SH-SY5Y (cell line): ENCODE data around the gene GSTA4.

ENCODE experiments used
- GATA2 ChIP-seq: IDR thresholded peaks from 2 replicates; pipeline ENCODE4 v1.6.1; 2011; ENCODE audit warnings: mild to moderate bottlenecking, low read depth, low read length
- GATA3 ChIP-seq: IDR thresholded peaks from 2 replicates; pipeline ENCODE4 v1.6.1; 2011; ENCODE audit warnings: low read depth, mild to moderate bottlenecking, low read length, moderate library complexity

- no peak for TF ChIP-seq GATA3
- no peak for TF ChIP-seq GATA2
Observed at GRCh38 chr6:52994839-52995088, 320 bp downstream of the GSTA4 start.
